PC-3 (cell line): ENCODE measurements around the gene PTGR1.

Experiments
- CTCF ChIP-seq: fragments of 300-600 bp; sonication (generic); conservative IDR thresholded peaks from 2 replicates; pipeline ENCODE4 v1.5.1; 2017; ENCODE audit warnings: antibody characterized with exemption, low read depth, mild to moderate bottlenecking, low read length
- EZH2 ChIP-seq: fragments of 300-600 bp; sonication (generic); IDR thresholded peaks from one replicate; pipeline ENCODE4 v1.6.1; 2017; ENCODE audit warnings: antibody characterized with exemption, mild to moderate bottlenecking, low read length; ENCODE audit not compliant: unreplicated experiment
- EZH2phosphoT487 ChIP-seq: fragments of 300-600 bp; sonication (generic); IDR thresholded peaks from 2 replicates; pipeline ENCODE4 v1.6.1; 2018; ENCODE audit warnings: mild to moderate bottlenecking, antibody characterized with exemption, low read length, borderline replicate concordance

- TF ChIP-seq EZH2: no peak
- TF ChIP-seq CTCF: no peak
- no peak for TF ChIP-seq EZH2phosphoT487
Measured at GRCh38 chr9:111548623-111549022, 50.8 kb downstream of the PTGR1 start.
